A549 (cell line): ENCODE data around the gene MEG3. TPM values are rescaled to one million over a fixed set of nuclear protein-coding genes. Genes with fewer than 3 reads are reported as not detected.

Experiments
- ATAC-seq, 2 experiments: fragments of 200-7000 bp in 1 of 2; fragments of >200 bp in 1 of 2; cut with Nextera tagmentation in 1 of 2; cut with Tn5 transposase in 1 of 2; 3 replicates each; pipeline versions ENCODE4 v1.8.0 to v1.9.1; 2018 to 2020; ENCODE audit warnings: mild to moderate bottlenecking in 1 of 2, moderate library complexity in 1 of 2
- CTCF ChIA-PET: fragments of 300-600 bp; sonication (Branson Sonifier 250); formaldehyde crosslinking; extraction: SDS; loops from one replicate; lab custom pipeline; 2021; ENCODE audit warnings: antibody characterized with exemption, inconsistent platforms; lab: Yijun Ruan, JAX
- POLR2A ChIA-PET: fragments of 350-600 bp; formaldehyde crosslinking; extraction: SDS; loops from one replicate; lab custom pipeline; 2021; ENCODE audit warnings: antibody characterized with exemption, inconsistent platforms; lab: Yijun Ruan, JAX
- DNase-seq, 2 experiments: peaks; one replicate each; pipeline versions ENCODE4 v3.0.0 to v3.0.0-alpha.2; 2011 to 2016; ENCODE audit warnings: low read depth in 1 of 2, low spot score in 1 of 2
- FAIRE-seq: peaks from 2 replicates; lab custom pipeline; 2011; peaks lifted over from hg19 to GRCh38; lab: Jason Lieb, UNC
- H3K27ac ChIP-seq, 2 experiments: fragments of >200 bp; sonication (Bioruptor Twin); formaldehyde crosslinking; 3 replicates each; pipeline ENCODE4 v1.5.1; 2016 to 2017
- H3K4me1 ChIP-seq: fragments of >200 bp; sonication (Bioruptor Twin); formaldehyde crosslinking; 3 replicates; pipeline ENCODE4 v1.6.1; 2016
- H3K4me2 ChIP-seq: fragments of >200 bp; sonication (Bioruptor Twin); formaldehyde crosslinking; 3 replicates; pipeline ENCODE4 v1.6.1; 2016
- H3K4me3 ChIP-seq: fragments of >200 bp; sonication (Bioruptor Twin); formaldehyde crosslinking; 3 replicates; pipeline ENCODE4 v1.5.1; 2016
- H3K9me3 ChIP-seq: fragments of >200 bp; sonication (Bioruptor Twin); formaldehyde crosslinking; 3 replicates; pipeline ENCODE4 v1.6.1; 2016
- CBX8 ChIP-seq: fragments of 200-600 bp; sonication (generic); IDR thresholded peaks from 2 replicates; pipeline ENCODE4 v1.6.1; 2016
- CHD4 ChIP-seq: fragments of 200-600 bp; sonication (generic); IDR thresholded peaks from 2 replicates; pipeline ENCODE4 v1.6.1; 2016; ENCODE audit warnings: antibody characterized with exemption, mild to moderate bottlenecking, borderline replicate concordance
- FOSL2 ChIP-seq, 2 experiments: fragments of 450-650 bp in 1 of 2; fragments of >200 bp in 1 of 2; sonication (Bioruptor Twin) in 1 of 2; formaldehyde crosslinking; IDR thresholded peaks; 2 replicates each; pipeline versions ENCODE4 v1.5.0 to v1.6.1; 2016 to 2020; ENCODE audit warnings: mild to moderate bottlenecking in 1 of 2, moderate library complexity in 1 of 2
- FOXS1 ChIP-seq: fragments of 250-450 bp; sonication (Bioruptor Pico); IDR thresholded peaks from 2 replicates; pipeline ENCODE4 v1.5.0; 2020; ENCODE audit warnings: mild to moderate bottlenecking, moderate library complexity
- HDAC2 ChIP-seq: fragments of 200-600 bp; sonication (generic); IDR thresholded peaks from 2 replicates; pipeline ENCODE4 v1.6.1; 2016
- HOXB13 ChIP-seq: fragments of 250-450 bp; sonication (Bioruptor Pico); IDR thresholded peaks from 2 replicates; pipeline ENCODE4 v1.5.0; 2020; ENCODE audit warnings: low read depth, mild to moderate bottlenecking, moderate library complexity
- JUN ChIP-seq, 2 experiments: fragments of >200 bp; sonication (Bioruptor Twin); formaldehyde crosslinking; IDR thresholded peaks; 2 replicates in 1 of 2; 3 replicates in 1 of 2; pipeline ENCODE4 v1.6.1; 2016 to 2017
- MAFK ChIP-seq: fragments of 450-650 bp; IDR thresholded peaks from 2 replicates; pipeline ENCODE4 v1.6.1; 2014; ENCODE audit not compliant: partially characterized antibody
- RARB ChIP-seq: fragments of 250-450 bp; sonication (Bioruptor Pico); IDR thresholded peaks from 2 replicates; pipeline ENCODE4 v1.8.0; 2021; ENCODE audit warnings: mild to moderate bottlenecking, moderate library complexity
- RFX5 ChIP-seq: fragments of 450-650 bp; IDR thresholded peaks from 2 replicates; pipeline ENCODE4 v1.7.1; 2014; ENCODE audit warnings: antibody characterized with exemption, mild to moderate bottlenecking, moderate library complexity
- SREBF2 ChIP-seq: fragments of 450-650 bp; IDR thresholded peaks from 2 replicates; pipeline ENCODE4 v1.6.1; 2014; ENCODE audit warnings: mild to moderate bottlenecking, moderate library complexity
- TFCP2L1 ChIP-seq: fragments of 250-450 bp; sonication (Bioruptor Pico); IDR thresholded peaks from 2 replicates; pipeline ENCODE4 v1.5.0; 2021; ENCODE audit warnings: mild to moderate bottlenecking
- WGBS: methylation state at CpG from one replicate; pipeline ENCODE4 v1.1.6; 2017; ENCODE audit errors: missing lambda C conversion rate; 5-methylcytosine and 5-hydroxymethylcytosine counted together
- polyA plus RNA-seq, 4 experiments: library from polyadenylated mRNA; depleted of rRNA in 3 of 4; stranded (reverse); fragments of >200 nt; fragmentation: RNase III in 1 of 4; extraction: RNeasy Plus Mini Kit Qiagen cat#74134 plus additional on column Dnase treatment in 1 of 4; gene quantifications; 2 replicates in 3 of 4; 3 replicates in 1 of 4; pipeline ENCODE4 v1.2.3, GENCODE V29; 2011 to 2017
- TF ChIP-seq, protein P1 (sequence below): IDR thresholded peaks from 2 replicates; pipeline ENCODE4 v1.6.1; 2012; ENCODE audit warnings: low read depth, borderline replicate concordance
- TF ChIP-seq, protein P2 (sequence below): fragments of 450-650 bp; IDR thresholded peaks from 2 replicates; pipeline ENCODE4 v1.6.1; 2014; ENCODE audit warnings: antibody characterized with exemption
- TF ChIP-seq, protein P3 (sequence below): IDR thresholded peaks from 2 replicates; pipeline ENCODE4 v1.6.1; 2012
- TF ChIP-seq, protein P4 (sequence below): fragments of >200 bp; sonication (Bioruptor Twin); formaldehyde crosslinking; IDR thresholded peaks from 3 replicates; pipeline ENCODE4 v1.5.1; 2016
- TF ChIP-seq, protein P5 (sequence below): fragments of 200-600 bp; sonication (generic); IDR thresholded peaks from 2 replicates; pipeline ENCODE4 v1.6.1; 2016; ENCODE audit warnings: antibody characterized with exemption, mild to moderate bottlenecking, moderate library complexity

Gene MEG3
- polyA plus RNA-seq, 2 of the 4 experiments (the other 2 are of a cell fraction): 27.0 to 56.7 TPM

DNA sequence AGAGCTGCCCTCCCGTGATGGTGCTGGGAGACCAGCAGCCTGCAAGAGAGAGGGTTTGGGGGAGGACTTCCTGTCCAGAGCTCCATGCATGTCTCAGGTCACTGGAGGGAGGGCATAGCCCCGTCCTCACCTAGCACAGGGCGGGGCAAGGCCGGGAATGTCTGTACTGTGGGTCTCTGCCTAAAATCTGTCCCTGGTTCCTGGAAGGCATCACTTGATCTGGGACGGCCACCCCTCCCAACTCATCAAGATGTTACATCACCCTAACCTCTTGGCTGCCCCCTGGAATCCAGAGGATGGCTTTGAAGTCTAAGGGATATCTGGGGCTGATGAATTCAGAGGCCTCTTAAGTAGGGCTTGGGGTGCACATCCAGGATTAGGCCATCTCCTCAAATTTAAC is 37.0 kb upstream of the MEG3 start:
- Histone ChIP-seq H3K4me3 (no peak overlapping the region), H3K27ac (no peak overlapping the region), H3K4me1 (no peaks in the 10 kb centered on the region), H3K4me2 (no peak overlapping the region), H3K9me3 (no peaks in the 10 kb centered on the region)
- CTCF ChIA-PET: no interaction called here
- TF ChIP-seq CHD4 (no peak), CBX8 (no peak), HDAC2 (no peak)
- TF ChIP-seq, protein P1, sequence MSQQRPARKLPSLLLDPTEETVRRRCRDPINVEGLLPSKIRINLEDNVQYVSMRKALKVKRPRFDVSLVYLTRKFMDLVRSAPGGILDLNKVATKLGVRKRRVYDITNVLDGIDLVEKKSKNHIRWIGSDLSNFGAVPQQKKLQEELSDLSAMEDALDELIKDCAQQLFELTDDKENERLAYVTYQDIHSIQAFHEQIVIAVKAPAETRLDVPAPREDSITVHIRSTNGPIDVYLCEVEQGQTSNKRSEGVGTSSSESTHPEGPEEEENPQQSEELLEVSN: no peak
- WGBS: 57% methylated on average over 5 of the region's 5 CpGs
- ATAC-seq (no peak), FAIRE-seq (no peak), DNase-seq (no peak)
- POLR2A ChIA-PET: no interaction called here

DNA sequence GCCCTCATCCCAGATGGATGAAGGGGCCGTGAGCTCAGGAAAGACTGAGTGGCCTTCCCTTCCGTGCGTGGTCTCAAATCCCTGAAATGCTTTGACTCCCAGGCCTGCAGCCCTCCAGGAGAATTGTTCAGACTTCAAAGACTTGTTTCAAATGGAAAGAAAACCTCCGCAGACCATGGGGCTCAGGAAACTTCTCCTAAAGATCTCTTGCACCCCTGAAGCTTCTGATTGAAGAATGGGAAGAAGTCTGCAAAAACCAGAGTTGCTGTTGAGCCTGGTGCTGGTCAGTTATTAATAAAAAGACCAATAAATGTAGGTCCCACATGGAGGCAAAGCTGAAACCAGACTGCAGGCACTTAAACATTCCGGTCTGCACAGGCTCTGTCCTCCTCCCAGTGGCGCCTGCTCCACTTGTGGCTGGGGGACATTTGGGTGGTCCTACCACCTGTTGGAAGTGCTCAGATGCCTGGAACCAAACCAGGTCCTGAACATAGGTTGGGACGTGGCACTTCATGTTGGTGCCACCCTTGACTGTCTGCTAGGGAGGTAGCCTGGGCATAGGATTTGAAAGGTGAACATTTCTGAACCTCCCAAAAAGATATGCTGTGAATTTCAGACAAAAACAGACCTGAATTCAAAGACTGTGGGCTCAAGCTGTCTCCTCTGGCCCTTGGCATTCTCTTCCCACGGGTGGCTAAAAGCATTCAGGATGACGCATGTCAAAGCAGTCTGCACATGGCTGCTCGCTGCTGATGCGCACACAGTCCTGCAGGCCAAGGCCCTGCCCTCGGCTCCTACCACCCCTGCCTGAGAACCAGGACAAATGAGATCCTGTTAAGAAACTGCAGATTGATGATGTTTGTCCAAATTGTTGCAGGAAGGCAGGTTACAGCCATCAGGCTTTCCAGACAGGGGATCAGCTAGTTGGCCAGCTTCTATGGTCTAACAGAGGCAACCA is 36.2 kb upstream of the MEG3 start:
- ATAC-seq (no peak), FAIRE-seq (no peak), DNase-seq (no peak)
- Histone ChIP-seq H3K4me3 (no peak overlapping the region), H3K4me2 (no peak overlapping the region), H3K9me3 (no peaks in the 10 kb centered on the region), H3K27ac (no peak overlapping the region), H3K4me1 (no peaks in the 10 kb centered on the region)
- ChIA-PET POLR2A (no interaction called here), CTCF (no interaction called here)
- 70% methylated on average over 12 of the region's 12 CpGs for WGBS
- TF ChIP-seq HOXB13 (CRISPR knock-in tag): no peak
- no peak for TF ChIP-seq JUN (IDR thresholded peaks at IDR 0.05)
- no peak for TF ChIP-seq FOXS1

DNA sequence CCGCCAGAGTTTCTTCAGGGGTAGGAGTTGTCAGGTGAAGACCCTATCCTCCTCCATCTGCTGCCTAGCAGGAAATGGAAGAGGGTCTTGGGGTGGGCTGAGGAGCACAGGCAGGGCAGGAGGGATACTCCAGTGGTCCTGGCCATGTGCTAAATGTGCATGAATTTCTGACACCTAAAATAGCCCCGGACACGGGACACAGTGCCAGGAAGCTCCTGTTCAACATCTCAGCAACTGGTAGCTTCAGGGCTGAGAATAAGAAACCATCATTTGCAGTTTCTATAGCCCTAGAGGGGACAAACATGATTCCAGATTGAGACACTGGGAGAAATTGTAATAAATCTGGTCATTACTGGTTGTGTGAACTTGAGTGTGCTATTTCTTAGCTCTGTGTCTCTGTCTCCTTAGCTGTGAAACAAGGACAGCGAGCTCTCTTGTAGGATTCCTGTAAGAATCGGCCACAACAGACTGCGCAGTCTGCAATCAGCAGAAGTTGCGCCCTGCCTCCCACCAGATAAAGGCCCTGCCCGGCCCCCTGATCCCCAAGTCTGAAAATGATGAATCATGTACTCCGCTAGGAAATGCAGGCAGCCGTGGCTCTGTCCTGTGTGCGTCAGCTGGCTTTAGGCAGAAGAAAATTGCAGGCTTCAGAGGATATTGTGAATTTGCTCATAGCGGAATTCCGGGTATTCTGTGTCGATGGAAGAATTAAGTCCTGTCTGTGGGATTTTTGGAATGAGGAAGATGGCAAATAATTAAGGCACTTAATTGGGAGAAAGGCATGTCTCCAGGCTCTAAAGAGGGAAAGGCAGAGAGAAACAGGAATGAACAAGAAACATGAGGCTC is 35.2 kb upstream of the MEG3 start:
- WGBS: 76% methylated on average over 14 of the region's 14 CpGs
- Histone ChIP-seq H3K9me3 (no peaks in the 10 kb centered on the region), H3K27ac (no peak overlapping the region), H3K4me3 (no peak overlapping the region), H3K4me1 (no peaks in the 10 kb centered on the region), H3K4me2 (no peak overlapping the region)
- ATAC-seq (no peak), FAIRE-seq (no peak), DNase-seq (no peak)
- CTCF ChIA-PET: no interaction called here
- POLR2A ChIA-PET: no interaction called here
- no peak for TF ChIP-seq SREBF2
- TF ChIP-seq, protein P2, sequence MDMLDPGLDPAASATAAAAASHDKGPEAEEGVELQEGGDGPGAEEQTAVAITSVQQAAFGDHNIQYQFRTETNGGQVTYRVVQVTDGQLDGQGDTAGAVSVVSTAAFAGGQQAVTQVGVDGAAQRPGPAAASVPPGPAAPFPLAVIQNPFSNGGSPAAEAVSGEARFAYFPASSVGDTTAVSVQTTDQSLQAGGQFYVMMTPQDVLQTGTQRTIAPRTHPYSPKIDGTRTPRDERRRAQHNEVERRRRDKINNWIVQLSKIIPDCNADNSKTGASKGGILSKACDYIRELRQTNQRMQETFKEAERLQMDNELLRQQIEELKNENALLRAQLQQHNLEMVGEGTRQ: no peak
- no peak for TF ChIP-seq FOSL2 (IDR thresholded peaks at IDR 0.05)
- TF ChIP-seq FOSL2 (CRISPR knock-in tag; IDR thresholded peaks at IDR 0.05): no peak
- TF ChIP-seq, protein P3, sequence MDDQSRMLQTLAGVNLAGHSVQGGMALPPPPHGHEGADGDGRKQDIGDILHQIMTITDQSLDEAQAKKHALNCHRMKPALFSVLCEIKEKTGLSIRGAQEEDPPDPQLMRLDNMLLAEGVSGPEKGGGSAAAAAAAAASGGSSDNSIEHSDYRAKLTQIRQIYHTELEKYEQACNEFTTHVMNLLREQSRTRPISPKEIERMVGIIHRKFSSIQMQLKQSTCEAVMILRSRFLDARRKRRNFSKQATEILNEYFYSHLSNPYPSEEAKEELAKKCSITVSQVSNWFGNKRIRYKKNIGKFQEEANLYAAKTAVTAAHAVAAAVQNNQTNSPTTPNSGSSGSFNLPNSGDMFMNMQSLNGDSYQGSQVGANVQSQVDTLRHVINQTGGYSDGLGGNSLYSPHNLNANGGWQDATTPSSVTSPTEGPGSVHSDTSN: no peak
- no peak for TF ChIP-seq RARB (CRISPR knock-in tag)
- TF ChIP-seq TFCP2L1 (CRISPR knock-in tag): no peak
- no peak for TF ChIP-seq MAFK
- no peak for TF ChIP-seq FOXS1

DNA sequence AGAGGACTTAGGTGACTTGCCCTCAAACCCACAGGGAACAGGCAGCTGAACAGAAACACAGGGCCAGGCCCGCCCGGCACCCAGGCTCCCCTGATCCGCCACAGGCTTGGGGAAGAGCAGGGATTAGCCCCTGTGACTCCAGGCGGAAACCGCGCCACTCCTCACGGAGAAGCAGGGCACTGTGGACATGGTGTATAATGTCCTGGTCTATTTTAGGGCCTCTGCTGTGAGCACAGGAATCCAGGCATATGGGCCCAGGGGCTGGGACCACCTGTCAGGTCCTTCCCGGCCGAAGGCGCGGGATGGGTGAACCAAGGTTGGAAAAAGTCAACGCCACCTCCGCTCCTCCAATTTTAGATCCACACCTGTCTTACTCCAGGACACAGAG is 34.6 kb upstream of the MEG3 start:
- Histone ChIP-seq H3K4me3 (no peak overlapping the region), H3K9me3 (no peaks in the 10 kb centered on the region), H3K4me1 (no peaks in the 10 kb centered on the region), H3K27ac (no peak overlapping the region), H3K4me2 (no peak overlapping the region)
- no peak for TF ChIP-seq MAFK
- TF ChIP-seq, protein P4, sequence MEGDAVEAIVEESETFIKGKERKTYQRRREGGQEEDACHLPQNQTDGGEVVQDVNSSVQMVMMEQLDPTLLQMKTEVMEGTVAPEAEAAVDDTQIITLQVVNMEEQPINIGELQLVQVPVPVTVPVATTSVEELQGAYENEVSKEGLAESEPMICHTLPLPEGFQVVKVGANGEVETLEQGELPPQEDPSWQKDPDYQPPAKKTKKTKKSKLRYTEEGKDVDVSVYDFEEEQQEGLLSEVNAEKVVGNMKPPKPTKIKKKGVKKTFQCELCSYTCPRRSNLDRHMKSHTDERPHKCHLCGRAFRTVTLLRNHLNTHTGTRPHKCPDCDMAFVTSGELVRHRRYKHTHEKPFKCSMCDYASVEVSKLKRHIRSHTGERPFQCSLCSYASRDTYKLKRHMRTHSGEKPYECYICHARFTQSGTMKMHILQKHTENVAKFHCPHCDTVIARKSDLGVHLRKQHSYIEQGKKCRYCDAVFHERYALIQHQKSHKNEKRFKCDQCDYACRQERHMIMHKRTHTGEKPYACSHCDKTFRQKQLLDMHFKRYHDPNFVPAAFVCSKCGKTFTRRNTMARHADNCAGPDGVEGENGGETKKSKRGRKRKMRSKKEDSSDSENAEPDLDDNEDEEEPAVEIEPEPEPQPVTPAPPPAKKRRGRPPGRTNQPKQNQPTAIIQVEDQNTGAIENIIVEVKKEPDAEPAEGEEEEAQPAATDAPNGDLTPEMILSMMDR: no peak
- no peak for TF ChIP-seq FOXS1
- no peak for TF ChIP-seq RFX5
- TF ChIP-seq, protein P5, sequence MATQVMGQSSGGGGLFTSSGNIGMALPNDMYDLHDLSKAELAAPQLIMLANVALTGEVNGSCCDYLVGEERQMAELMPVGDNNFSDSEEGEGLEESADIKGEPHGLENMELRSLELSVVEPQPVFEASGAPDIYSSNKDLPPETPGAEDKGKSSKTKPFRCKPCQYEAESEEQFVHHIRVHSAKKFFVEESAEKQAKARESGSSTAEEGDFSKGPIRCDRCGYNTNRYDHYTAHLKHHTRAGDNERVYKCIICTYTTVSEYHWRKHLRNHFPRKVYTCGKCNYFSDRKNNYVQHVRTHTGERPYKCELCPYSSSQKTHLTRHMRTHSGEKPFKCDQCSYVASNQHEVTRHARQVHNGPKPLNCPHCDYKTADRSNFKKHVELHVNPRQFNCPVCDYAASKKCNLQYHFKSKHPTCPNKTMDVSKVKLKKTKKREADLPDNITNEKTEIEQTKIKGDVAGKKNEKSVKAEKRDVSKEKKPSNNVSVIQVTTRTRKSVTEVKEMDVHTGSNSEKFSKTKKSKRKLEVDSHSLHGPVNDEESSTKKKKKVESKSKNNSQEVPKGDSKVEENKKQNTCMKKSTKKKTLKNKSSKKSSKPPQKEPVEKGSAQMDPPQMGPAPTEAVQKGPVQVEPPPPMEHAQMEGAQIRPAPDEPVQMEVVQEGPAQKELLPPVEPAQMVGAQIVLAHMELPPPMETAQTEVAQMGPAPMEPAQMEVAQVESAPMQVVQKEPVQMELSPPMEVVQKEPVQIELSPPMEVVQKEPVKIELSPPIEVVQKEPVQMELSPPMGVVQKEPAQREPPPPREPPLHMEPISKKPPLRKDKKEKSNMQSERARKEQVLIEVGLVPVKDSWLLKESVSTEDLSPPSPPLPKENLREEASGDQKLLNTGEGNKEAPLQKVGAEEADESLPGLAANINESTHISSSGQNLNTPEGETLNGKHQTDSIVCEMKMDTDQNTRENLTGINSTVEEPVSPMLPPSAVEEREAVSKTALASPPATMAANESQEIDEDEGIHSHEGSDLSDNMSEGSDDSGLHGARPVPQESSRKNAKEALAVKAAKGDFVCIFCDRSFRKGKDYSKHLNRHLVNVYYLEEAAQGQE: no peak
- ATAC-seq (no peak), DNase-seq (no peak), FAIRE-seq (no peak)
- ChIA-PET POLR2A (no interaction called here), CTCF (no interaction called here)
- WGBS: 86% methylated on average over 13 of the region's 13 CpGs
